ENCODE data around the gene PPP6R3.

PPP6R3 gene

GRCh38 chr11:68509066-68509465, 48.5 kb downstream of the PPP6R3 start:
- no peaks in the 10 kb centered on the region for H3K27me3 ChIP-seq (ENCODE audit: control insufficient read depth, insufficient read depth, low read length)
- peaks cover 18% of the 10 kb centered on the region for H3K79me2 ChIP-seq
- peaks cover 4% of the 10 kb centered on the region for H3K4me1 ChIP-seq
- no peak overlapping the region for H3K4me3 ChIP-seq (ENCODE audit: low read depth, low read length)
- no peaks in the 10 kb centered on the region for H3K9me3 ChIP-seq (ENCODE audit: control insufficient read depth, low read length)
- no peak overlapping the region for H3K9ac ChIP-seq
- no peak for TF ChIP-seq CTCF (IDR thresholded peaks at IDR 0.05)
- H3K4me2 ChIP-seq (ENCODE audit: low read length): no peak overlapping the region
- H3K36me3 ChIP-seq (ENCODE audit: control insufficient read depth, insufficient read depth, low read length): no peaks in the 10 kb centered on the region
- no peak overlapping the region for H3K27ac ChIP-seq
- no peak overlapping the region for H2AFZ ChIP-seq

GRCh38 chr11:68513930-68514487, 53.5 kb downstream of the PPP6R3 start:
- Histone ChIP-seq H3K4me2 (ENCODE audit: low read length) (no peak overlapping the region), H2AFZ (no peak overlapping the region), H3K9ac (no peak overlapping the region), H3K79me2 (peaks cover 23% of the 10 kb centered on the region), H3K27me3 (ENCODE audit: control insufficient read depth, insufficient read depth, low read length) (no peaks in the 10 kb centered on the region), H3K4me3 (ENCODE audit: low read depth, low read length) (no peak overlapping the region), H3K36me3 (ENCODE audit: control insufficient read depth, insufficient read depth, low read length) (no peaks in the 10 kb centered on the region), H3K27ac (no peak overlapping the region), H3K9me3 (ENCODE audit: control insufficient read depth, low read length) (no peaks in the 10 kb centered on the region), H3K4me1 (no peaks in the 10 kb centered on the region)
- no peak for TF ChIP-seq CTCF (IDR thresholded peaks at IDR 0.05)

- H3K4me2 ChIP-seq (ENCODE audit: low read length): no peak overlapping the region
- no peak overlapping the region for H3K4me3 ChIP-seq (ENCODE audit: low read depth, low read length)
- no peak overlapping the region for H3K9ac ChIP-seq
- no peaks in the 10 kb centered on the region for H3K4me1 ChIP-seq
- H3K36me3 ChIP-seq (ENCODE audit: control insufficient read depth, insufficient read depth, low read length): no peaks in the 10 kb centered on the region
- H3K9me3 ChIP-seq (ENCODE audit: control insufficient read depth, low read length): no peaks in the 10 kb centered on the region
- no peak for TF ChIP-seq CTCF (IDR thresholded peaks at IDR 0.05)
- peaks cover 22% of the 10 kb centered on the region for H3K79me2 ChIP-seq
- no peak overlapping the region for H2AFZ ChIP-seq
- no peaks in the 10 kb centered on the region for H3K27me3 ChIP-seq (ENCODE audit: control insufficient read depth, insufficient read depth, low read length)
- no peak overlapping the region for H3K27ac ChIP-seq
Observed at GRCh38 chr11:68517121-68517741, 56.7 kb downstream of the PPP6R3 start.

- no peak overlapping the region for H2AFZ ChIP-seq
- no peak overlapping the region for H3K27ac ChIP-seq
- no peaks in the 10 kb centered on the region for H3K36me3 ChIP-seq (ENCODE audit: control insufficient read depth, insufficient read depth, low read length)
- TF ChIP-seq CTCF (IDR thresholded peaks at IDR 0.05): no peak
- peaks cover 23% of the 10 kb centered on the region for H3K79me2 ChIP-seq
- no peak overlapping the region for H3K9ac ChIP-seq
- no peak overlapping the region for H3K4me2 ChIP-seq (ENCODE audit: low read length)
- no peaks in the 10 kb centered on the region for H3K27me3 ChIP-seq (ENCODE audit: control insufficient read depth, insufficient read depth, low read length)
- H3K4me3 ChIP-seq (ENCODE audit: low read depth, low read length): no peak overlapping the region
- H3K4me1 ChIP-seq: no peaks in the 10 kb centered on the region
- H3K9me3 ChIP-seq (ENCODE audit: control insufficient read depth, low read length): no peaks in the 10 kb centered on the region
Observed at GRCh38 chr11:68518191-68518590, 57.6 kb downstream of the PPP6R3 start.
